GM19043 (cell line): ENCODE data around the gene SMG1.
"Not testable (repeated sequence)": the region's sequence is repeated elsewhere in the genome, so short reads cannot be mapped to it uniquely, and the experiment has no call there.

ENCODE experiments used
- ATAC-seq: cut with Tn5 transposase; IDR thresholded peaks from one replicate; pipeline ENCODE4 v1.9.1; 2021; ENCODE audit warnings: low read depth; ENCODE audit not compliant: unreplicated experiment

Gene SMG1

DNA sequence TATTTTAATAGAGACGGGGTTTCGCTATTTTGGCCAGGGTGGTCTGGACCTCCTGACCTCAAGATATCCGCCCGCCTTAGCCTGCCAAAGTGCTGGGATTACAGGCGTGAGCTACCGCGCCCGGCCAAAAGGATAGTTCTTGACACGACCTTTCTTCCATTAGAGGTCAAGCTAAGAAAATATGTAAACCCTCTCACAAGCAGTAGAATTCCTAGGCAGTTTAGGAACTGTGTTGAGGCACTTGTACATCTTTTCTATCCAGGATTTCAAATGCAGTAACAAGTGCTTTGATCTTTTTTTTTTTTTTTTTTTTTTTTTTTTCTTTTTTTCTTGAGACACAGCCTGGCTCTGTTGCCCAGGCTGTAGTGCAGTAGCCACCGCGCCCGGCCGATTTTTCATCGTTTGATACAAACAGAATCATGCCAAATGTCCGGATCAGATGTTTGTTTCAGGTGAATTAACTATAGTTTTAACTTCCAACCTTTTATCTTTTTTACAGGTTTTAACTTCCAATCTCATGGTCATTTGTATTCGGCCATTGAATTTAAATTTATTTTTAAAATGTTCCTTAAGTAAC lies 123.4 kb downstream of the SMG1 start:
- ATAC-seq: no peak

DNA sequence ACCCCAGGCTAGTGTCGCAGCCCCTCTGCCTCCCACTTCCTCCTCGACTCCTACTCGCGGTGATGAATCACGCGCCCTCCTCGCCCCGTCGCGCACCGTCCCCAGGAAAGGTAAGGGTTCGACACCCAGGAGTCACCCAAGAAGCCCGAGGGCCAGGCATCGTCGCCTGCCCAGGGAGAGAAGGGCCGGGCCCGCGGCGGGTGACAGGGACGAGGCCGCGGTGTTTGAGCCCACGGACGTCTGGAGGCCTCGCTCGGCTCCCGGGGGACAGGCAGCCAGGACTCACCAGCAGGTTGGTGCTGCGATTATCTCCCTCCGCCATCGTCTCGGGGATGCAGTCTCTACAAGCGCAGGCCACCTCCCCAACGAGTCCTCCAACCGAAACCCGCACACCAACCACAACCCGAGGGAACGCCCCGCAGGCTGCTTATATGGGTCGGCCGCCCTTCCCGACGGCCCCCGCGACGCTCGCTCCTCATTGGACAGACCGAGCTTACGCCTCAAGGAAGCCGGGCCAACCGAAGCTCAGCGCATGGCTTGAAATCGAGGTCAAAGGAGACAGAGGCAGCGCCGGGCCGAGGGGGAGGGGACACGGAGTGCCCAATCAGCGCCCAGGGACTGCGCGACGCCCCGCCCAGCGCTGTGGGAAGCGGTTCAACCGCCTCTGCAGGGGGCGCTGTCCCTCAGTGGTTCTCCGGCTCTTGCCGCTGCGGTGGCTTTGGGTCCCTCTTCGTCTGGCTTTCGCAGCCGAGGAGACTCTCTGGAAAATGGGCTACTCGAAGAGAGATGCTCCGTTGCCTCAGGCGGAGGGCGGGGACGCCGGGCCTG lies 124.8 kb downstream of the SMG1 start, which contains the start of gene ARL6IP1:
Gene ARL6IP1 (minus strand): TSS at position 405 of the 828 bp plus-strand sequence. CDS start 83 bp downstream, at position 322.
- ATAC-seq: peak; percentile 92

DNA sequence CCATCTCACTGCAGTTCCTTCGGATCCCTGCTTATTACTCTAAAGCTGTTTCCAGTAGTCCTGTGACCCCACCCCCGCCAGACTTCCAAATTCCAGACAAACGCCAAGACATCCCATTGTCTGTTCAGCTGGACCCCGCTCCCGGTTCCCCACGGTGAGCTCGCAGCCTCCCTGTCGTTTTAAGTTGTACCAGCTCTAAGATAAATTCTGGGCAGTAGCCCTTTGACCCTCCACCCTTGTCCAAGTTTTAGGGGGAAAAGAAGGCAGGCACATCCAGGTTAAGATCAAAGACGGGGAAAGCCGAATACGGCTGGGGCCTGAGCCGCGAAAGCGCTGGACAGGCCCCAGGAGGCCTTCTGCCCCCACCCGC lies 125.4 kb downstream of the SMG1 start:
- ATAC-seq: no peak

DNA sequence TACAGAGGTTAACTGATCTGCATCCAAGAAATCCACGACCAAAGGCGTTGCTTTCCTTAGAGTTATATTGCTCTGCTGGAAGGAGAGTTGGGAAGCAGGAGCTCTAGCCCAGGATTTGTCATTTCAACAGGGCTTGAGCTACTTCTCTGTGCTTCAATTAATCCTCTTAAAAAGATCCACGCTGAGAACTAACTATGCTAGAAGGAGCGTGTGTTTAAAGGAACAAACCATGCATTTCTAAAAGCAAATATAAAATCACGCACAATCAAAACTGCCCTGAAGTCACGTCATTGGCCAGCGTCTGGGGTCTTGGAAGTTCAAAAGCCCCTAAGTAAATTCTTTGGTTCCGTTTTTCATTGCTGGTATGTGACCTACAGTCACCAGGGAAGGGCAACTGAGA lies 125.9 kb downstream of the SMG1 start:
- ATAC-seq: no peak

DNA sequence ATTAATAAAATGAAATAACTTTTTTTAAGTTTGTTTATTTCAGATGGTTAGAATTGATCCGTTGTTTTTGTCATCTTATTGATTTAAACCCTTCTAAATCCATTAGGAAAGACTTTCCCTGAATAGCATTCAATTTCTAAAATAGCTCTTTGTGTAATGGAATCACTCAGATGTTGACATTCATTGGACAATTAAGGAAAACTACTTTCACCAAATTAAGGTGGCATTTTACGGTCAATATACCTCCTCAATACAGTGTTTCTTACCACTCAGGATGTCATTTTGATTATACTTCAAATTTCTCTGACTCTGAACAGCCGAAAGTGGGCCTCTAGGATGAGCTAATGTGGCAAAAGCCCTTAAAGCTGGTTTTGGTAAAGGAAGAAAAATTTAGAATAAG lies 126.7 kb downstream of the SMG1 start:
- no peak for ATAC-seq

DNA sequence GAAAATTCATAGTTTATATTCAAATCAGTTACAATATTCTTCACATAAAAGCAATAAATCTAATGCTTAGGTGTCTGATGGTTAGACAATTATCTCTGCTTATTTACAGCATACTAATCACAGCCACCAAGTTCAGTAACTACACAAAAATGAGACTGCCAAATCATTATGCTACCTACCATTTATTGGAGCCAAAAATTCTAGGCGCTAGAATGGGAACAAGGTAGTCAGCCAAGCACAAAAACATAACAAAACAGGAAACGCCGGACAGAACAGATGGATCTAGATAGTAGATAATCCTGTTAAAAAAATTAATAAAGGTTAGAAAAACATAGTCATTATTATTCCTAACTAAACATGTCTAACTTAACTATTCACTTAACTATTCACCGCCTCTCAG lies 128.5 kb downstream of the SMG1 start:
- no peak for ATAC-seq

DNA sequence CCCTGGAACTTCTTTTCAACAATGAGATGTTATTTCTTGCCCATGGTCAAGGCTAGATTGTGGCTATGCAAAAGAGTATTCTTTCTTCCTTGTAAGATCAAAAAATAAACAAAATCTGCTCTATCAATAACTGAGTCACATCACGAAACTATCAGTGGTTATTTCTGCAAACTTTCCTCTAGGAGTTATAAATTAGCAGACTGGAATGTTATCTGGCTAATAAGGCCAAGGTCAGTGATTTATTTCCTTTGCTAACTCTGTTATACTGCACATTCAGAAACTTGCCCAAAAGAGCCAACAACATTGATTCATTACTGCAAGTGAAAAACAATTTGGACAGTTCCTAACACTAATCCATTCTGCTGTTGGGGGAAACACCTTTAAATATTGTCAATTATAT lies 129.8 kb downstream of the SMG1 start:
- ATAC-seq: no peak

DNA sequence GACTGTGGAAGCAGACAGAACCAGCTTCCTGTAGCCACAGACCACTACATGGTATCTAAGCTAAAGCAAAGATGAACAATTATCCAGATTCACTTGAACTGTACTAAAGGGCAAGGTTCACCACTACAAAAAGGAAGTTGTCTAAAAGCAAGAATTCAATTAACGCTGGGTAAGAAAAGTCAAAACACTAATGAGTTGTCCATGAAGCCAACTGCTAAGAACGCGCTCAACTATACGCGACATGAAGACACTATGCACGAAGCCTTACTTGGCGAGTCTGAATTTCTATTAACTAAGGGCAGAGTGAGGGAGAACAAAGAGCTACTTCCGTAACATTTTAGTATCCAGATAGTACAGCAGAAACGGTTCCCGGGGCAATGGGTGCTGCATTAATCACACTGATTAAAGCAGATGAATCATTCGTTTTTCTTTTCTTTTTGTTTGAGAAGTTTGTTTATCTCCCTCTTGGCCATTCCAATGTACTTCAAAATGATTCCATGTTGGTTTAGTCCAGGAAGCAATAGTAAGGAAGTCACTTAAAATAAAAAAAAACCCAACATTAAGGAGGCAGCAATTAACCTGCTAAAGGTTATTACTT lies 133.3 kb downstream of the SMG1 start:
- no peak for ATAC-seq

DNA sequence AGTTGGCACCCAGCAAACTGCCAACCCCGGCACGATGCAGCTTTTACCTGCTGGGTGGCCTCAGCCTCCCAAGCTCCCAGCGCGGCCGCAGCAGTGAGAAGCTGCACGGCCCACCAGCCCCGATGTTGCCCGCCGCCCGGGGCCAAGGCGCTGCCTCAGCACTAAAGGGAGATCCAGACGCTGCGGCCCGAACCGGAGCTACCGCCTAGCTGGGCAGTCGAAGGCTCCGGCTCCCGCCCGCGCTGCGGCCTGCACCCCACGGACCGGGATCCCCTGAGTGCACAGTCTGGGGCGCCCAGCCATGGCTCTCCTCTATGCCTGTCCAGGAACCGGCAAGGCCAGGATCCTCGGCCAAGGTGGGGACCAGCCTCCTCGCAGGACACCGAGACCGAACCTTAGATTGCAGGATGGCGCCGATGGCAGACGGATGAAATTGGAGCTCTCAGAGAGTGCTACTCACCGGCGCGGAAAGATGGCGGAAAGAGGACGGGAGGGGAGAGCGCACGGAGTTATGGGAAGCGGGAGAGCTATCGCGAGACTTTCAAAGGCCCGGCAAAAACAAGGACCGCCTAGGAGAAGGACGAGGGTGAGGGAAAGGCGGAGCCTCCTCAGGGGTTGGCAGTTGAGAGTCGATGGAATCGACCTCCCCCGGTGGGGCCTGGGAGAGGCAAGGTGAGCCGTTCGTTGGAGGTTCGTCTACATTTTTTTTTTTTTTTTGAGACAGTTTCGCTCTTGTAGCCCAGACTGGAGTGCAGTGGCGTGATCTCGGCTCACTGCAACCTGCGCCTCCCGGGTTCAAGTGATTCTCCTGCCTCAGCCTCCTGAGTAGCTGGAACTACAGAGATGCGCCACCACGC lies 136.1 kb downstream of the SMG1 start, which contains the start of gene RPS15A:
Gene RPS15A (minus strand): TSS at position 485 of the 857 bp plus-strand sequence. CDS start 1,221 bp downstream, outside the sequence.
- ATAC-seq: peak; percentile 87

DNA sequence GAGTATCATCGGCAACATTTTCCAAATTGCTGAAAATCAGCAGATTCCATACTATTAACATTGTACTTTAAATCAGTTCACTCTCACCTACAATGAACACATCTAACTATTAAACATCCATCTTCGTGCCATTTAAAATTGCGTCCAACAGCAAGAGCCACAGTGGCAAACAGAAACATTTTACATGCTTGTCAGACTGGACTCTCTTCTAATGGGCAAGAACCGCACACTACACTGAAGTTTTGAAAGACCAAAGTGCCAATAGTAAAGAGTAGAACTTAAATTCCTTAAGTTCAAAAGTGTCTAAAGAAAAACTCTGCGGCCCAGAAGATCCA lies 136.7 kb downstream of the SMG1 start:
- no peak for ATAC-seq

DNA sequence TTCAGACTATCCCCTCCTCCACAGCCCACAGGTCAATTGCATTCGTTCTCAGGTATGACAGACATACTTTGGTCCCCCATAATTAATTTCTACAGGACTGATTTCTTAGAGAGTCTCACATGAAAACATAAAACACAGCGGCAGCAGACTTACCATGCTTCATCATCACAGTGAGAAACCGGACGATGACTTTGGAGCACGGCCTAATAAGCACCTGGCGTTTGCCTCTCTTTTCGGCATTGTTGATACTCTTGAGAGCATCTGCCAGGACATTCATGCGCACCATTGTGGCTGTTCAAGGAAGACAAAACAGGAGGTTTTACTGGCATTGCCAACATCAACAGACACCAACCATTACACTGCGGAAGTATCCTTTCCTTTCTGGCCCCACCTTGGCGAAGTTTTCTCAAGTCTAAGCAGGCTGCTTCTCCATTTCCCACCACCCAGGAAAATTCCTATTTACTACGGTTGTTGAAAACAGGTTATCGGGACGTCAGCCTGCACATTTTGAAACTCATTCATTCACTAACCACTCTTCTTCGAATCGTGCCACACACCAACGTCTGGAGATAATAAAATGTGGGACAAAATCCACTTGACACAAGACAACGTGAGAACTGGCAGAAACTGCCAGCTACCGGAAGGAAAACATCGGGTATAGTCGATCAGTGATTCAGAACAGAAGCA lies 137.2 kb downstream of the SMG1 start:
- ATAC-seq: no peak

DNA sequence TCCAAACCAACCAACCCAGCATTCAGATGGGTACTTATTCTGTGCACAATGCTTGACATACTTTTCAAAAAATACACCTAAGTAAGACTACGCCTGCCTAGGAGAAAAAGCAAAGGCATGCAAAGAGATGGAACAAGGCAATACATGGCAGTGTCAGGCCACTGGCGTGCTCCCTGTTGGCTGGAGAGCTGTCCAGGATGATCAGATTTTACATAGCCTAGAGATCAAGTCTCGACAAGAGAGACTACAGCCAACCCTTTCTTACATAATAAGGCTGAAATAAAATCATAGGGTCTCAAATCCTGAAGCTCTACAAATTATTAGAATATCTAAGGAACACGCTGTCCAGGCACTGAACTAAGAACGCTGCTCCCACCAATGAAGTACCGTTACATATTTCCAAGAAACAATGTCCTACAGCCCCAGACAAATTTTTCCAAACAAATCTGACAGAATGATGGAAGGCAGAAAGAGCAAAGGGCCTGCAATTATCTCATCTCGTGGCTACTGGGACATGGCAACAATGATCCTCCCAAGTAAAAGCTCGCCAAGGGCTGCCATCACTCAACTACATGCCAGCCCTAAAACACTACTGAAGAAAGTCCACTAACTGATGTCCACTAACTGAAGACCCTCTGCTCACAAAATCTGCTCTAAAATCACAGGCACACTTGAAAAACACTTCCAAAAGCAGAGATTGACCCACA lies 141.1 kb downstream of the SMG1 start:
- no peak for ATAC-seq

DNA sequence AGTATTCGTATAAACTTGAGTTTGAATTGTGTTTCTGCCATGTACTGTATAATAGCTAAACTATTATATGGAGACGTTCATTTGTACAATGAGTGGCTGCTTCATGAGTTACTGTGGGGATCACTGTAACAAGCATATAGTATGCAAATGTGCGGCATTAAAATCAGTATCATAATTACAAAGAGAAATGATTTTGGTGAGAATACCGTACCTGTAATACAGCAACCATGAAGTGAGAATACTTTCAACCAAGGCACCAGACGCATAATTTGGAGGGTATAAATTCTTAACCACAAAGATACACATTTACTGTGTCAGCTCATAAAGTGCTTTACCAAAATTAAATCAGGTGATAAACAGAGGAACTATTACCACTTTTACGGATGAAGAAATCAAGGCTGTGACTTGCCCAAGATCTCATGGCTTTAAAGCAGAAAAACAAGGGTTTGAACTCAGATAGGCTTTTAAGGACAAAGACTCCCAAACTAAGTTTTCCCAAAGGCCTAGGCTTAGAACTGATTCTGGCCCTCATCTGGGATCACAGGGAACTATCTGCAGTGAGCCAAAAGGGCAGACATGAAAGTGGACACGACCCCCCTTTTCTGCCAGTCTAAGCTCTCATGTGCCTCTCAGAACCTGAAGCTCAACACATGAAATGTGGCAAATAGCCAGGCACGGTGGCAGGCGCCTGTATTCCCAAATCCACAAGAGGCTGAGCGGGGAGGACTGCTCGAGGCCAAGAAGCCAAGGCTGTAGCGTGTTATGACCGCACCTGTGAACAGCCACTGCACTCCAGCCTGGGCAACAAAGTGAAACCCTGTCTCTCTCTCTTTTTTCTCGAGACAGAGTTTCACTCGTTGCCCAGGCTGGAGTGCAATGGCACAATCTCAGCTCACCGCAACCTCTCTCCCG lies 142.5 kb downstream of the SMG1 start:
- no peak for ATAC-seq

DNA sequence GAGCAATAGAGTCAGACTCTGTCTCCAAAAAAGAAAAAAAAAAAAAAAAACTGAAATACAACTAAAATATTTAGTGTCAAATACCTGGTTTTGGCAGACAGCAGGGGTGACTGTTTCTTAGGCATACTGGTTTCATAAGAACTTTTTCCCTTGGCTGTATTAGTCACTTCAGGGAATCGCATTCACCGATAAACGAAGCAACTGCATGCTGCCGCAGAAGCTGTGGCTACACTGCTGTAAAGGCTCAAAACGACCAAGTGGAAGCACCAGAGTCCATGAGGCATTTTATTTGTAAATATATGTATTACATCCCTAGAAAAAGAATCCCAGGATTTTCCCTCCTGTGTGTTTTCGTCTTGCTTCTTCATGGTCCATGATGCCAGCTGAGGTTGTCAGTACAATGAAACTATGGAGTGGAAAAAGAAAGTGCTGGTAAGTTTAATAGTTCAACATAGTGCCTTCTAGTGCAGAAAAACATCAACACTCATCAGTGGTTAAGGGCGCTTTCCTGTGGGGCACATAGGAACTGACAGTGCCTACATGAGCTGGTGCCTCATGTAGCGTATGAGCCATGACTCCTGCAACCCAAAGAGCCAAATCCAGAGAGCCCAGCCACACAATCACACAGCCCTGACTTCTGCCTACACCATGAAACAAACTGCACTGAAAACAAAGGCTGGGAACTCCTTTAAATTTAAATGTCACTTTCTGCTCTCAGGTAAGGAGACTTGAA lies 143.3 kb downstream of the SMG1 start:
- ATAC-seq: no peak

DNA sequence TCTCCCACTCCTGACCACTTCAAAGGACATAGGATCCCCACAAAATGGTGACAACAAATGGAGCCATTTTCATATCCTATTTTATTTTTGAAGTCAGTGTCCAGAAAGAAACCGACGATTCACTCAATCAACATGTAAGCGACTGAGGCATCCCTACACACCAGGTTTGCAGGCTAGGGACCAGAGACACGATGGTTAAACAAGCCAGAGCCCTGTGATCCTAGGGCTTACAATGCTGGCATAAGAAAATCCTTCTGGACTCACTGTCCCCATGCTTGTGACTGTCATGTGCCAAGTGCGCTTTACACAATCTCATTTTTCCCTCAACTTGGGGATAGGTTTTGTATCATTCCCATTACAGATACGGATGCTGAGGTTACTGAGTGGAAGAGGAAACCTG lies 145.0 kb downstream of the SMG1 start:
- ATAC-seq: not testable (repeated sequence)

DNA sequence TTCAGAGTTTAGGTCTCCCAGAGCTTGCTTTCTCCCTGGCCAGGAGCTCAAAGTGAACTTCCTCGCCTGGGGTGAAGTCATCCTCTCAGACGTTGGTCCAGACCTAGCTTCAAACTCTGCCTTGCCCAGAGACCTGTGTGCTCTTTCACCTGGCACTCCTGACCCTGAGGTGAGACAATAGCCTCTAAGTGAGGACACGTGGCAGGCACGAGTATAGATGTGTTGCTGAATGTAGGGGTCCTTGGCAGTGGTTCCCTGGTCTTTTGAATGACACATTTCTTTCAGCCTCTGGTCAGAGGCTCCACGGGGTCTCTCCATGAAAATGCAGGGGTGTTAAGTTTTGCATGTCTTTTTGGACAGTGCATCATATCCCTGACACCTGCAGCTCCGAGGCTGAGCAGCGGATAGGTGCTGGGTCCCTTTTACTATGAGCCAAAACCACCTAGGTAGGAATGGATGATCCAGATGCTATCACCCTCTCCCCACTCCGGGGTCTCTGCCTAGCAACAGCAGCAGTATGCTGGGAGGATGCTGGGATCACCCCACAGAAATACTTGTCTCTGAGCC lies 145.7 kb downstream of the SMG1 start:
- not testable (repeated sequence) for ATAC-seq

DNA sequence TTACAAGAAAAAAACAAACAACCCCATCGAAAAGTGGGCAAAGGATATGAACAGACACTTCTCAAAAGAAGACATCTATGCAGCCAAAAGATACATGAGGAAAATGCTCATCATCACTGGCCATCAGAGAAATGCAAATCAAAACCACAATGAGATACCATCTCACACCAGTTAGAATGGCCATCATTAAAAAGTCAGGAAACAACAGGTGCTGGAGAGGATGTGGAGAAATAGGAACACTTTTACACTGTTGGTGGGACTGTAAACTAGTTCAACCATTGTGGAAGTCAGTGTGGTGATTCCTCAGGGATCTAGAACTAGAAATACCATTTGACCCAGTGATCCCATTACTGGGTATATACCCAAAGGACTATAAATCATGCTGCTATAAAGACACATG lies 148.5 kb downstream of the SMG1 start:
- not testable (repeated sequence) for ATAC-seq

DNA sequence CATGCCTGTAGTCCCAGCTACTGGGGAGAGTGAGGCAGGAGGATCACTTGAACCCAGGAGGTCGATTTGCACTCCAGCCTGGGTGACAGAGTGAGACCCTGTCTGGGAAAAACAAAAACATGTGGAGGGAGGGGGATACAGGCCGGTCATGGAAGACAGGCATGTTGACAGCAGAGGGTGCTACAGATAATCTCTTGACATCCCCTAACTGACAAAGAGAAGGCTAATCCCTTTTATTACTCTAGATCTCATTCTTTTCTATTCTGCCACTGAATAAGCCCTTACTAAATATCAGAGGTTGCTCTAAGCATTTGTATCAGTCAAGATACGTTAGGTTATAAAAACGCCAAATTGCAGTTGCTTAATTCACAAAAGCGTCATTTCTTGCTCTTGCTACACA lies 149.9 kb downstream of the SMG1 start:
- ATAC-seq: not testable (repeated sequence)
